Right atrium auricular region (tissue), 2 donors: ENCODE results near the gene HTR3A. TPM values are rescaled to one million over a fixed set of nuclear protein-coding genes. Genes with fewer than 3 reads are reported as not detected.

ENCODE experiments used
- DNase-seq: peaks from one replicate; pipeline ENCODE4 v3.0.0-alpha.2; 2019; ENCODE audit warnings: low spot score
- H3K27ac ChIP-seq, 2 donors: fragments of 200-600 bp; sonication (generic); 1 replicate in 1 of 2; 2 replicates in 1 of 2; pipeline ENCODE4 v1.5.1; 2016 to 2019
- H3K27me3 ChIP-seq, 2 donors: fragments of 200-600 bp; sonication (generic); one replicate each; pipeline versions ENCODE4 v1.5.1 to v1.6.0; 2017 to 2019
- H3K36me3 ChIP-seq: fragments of 200-600 bp; sonication (generic); one replicate; pipeline ENCODE4 v1.5.1; 2016
- H3K4me1 ChIP-seq, 2 donors: fragments of 200-600 bp; sonication (generic); one replicate each; pipeline versions ENCODE4 v1.5.1 to v1.6.0; 2017 to 2019
- H3K4me3 ChIP-seq, 2 donors: fragments of 200-600 bp; sonication (generic); 1 replicate in 1 of 2; 2 replicates in 1 of 2; pipeline ENCODE4 v1.5.1; 2017 to 2019; ENCODE audit warnings: mild to moderate bottlenecking in 1 of 2, moderate library complexity in 1 of 2
- H3K9me3 ChIP-seq, 2 donors: fragments of 200-600 bp; sonication (generic); one replicate each; pipeline ENCODE4 v1.5.1; 2019
- CTCF ChIP-seq, 2 donors: fragments of 200-600 bp; sonication (generic); IDR thresholded peaks; one replicate each; pipeline ENCODE4 v1.5.1; 2019; ENCODE audit warnings: antibody characterized with exemption in 2 of 2
- total RNA-seq, 2 donors: library from RNA; depleted of rRNA; stranded (reverse); fragments of >200 nt; gene quantifications; one replicate each; pipeline ENCODE4 v1.1.0, GENCODE V29; 2016

Gene HTR3A
- total RNA-seq, 2 donors from 2014 or later, result 0.24 TPM; not detected in 1

GRCh38 chr11:113951537-113951936, 23.4 kb upstream of the HTR3A start:
- no peaks in the 10 kb centered on the region for H3K4me1 ChIP-seq
- H3K36me3 ChIP-seq, result no peaks in the 10 kb centered on the region
- no peaks in the 10 kb centered on the region for H3K27me3 ChIP-seq
- no peak for DNase-seq
- no peak for TF ChIP-seq CTCF (IDR thresholded peaks at IDR 0.05)
- no peak overlapping the region for H3K4me3 ChIP-seq
- no peak overlapping the region for H3K27ac ChIP-seq
- no peaks in the 10 kb centered on the region for H3K9me3 ChIP-seq

GRCh38 chr11:113952070-113952469, 22.8 kb upstream of the HTR3A start:
- Histone ChIP-seq H3K36me3 (no peaks in the 10 kb centered on the region), H3K27me3 (no peaks in the 10 kb centered on the region), H3K4me1 (no peaks in the 10 kb centered on the region), H3K27ac (no peak overlapping the region), H3K9me3 (no peaks in the 10 kb centered on the region), H3K4me3 (no peak overlapping the region)
- no peak for DNase-seq
- TF ChIP-seq CTCF (IDR thresholded peaks at IDR 0.05), result no peak

DNA sequence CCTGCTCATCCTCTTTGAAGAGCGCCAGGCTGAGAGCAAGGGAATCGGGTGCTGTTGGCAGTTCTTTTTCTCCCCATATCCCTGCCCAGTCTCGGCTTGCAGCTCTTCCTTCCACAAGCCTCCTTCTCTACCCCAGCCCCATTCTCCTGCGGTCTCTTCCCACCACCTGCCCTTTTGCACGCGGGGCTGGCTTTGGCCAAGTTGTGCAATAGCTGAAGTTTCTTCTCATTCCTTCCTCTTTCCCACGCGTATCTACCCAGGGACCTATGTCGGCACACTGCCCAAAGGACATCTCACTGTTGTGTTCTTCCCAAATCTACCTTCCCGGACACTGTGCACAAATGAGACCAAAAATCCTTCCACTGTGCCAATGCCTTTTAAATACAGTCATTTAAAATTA, 22.3 kb upstream of the HTR3A start:
- TF ChIP-seq CTCF (IDR thresholded peaks at IDR 0.05), result no peak
- Histone ChIP-seq H3K4me3 (no peak overlapping the region), H3K36me3 (no peaks in the 10 kb centered on the region), H3K27me3 (no peaks in the 10 kb centered on the region), H3K4me1 (no peaks in the 10 kb centered on the region), H3K9me3 (no peaks in the 10 kb centered on the region), H3K27ac (no peak overlapping the region)
- no peak for DNase-seq

- H3K27ac ChIP-seq, result no peak overlapping the region
- no peaks in the 10 kb centered on the region for H3K36me3 ChIP-seq
- H3K9me3 ChIP-seq, result no peaks in the 10 kb centered on the region
- no peaks in the 10 kb centered on the region for H3K27me3 ChIP-seq
- TF ChIP-seq CTCF (IDR thresholded peaks at IDR 0.05), result no peak
- no peak for DNase-seq
- H3K4me1 ChIP-seq, result no peaks in the 10 kb centered on the region
- H3K4me3 ChIP-seq, result no peak overlapping the region
Measured at GRCh38 chr11:113954235-113954634, 20.7 kb upstream of the HTR3A start.

- DNase-seq, result no peak
- Histone ChIP-seq H3K9me3 (no peaks in the 10 kb centered on the region), H3K36me3 (no peaks in the 10 kb centered on the region), H3K27ac (no peak overlapping the region), H3K27me3 (no peaks in the 10 kb centered on the region), H3K4me3 (no peak overlapping the region), H3K4me1 (no peaks in the 10 kb centered on the region)
- no peak for TF ChIP-seq CTCF (IDR thresholded peaks at IDR 0.05)
Measured at GRCh38 chr11:113956986-113957385, 17.9 kb upstream of the HTR3A start.

DNA sequence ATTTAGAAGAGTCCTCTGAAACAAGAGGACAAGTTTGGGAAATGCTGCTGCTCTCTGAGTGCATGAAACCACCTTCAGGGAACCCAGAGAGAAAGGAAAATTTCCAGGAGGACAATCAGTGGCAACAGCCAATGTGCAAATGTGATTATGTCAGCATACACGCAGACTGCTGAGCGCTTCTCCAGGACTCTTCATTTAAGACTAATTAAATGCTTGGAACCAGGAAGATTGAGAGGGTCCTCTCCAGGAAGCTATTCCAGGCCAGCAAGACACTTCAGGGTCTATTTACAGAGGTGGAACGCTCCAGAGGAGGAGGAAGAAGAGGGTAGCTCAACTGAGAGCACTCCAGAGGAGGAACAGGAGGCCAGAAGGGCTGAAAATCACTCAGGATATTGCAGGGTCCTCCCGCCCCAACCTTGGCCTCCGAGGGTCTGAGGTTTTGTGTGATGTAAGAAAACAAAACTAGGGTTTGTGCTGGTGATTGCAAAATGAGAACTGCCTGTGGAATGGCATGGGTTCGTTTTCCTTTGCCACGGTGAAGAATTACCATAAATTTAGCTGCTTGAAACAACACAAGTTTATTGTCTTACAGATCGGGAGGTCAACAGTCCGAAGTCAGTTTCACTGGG, 14.1 kb upstream of the HTR3A start:
- no peak for TF ChIP-seq CTCF (IDR thresholded peaks at IDR 0.05)
- no peak for DNase-seq

More for the DNA sequence above, 14.1 kb upstream of the HTR3A start:
- H3K36me3 ChIP-seq, result no peaks in the 10 kb centered on the region
- H3K27me3 ChIP-seq, result no peaks in the 10 kb centered on the region
- H3K4me1 ChIP-seq, result no peaks in the 10 kb centered on the region
- no peak overlapping the region for H3K27ac ChIP-seq
- no peaks in the 10 kb centered on the region for H3K9me3 ChIP-seq
- H3K4me3 ChIP-seq, result no peak overlapping the region
